H9 (cell line): ENCODE results near the gene ARMC2. TPM values are rescaled to one million over a fixed set of nuclear protein-coding genes. Genes with fewer than 3 reads are reported as not detected.

Experiments
- DNase-seq: peaks from one replicate; pipeline ENCODE4 v3.0.0-alpha.2; 2017
- H2AFZ ChIP-seq: one replicate; pipeline ENCODE4 v1.6.1; 2013; ENCODE audit warnings: mild to moderate bottlenecking, low read length, control low read depth, moderate library complexity
- H2AK5ac ChIP-seq: 2 replicates; pipeline ENCODE4 v1.6.1; 2013; ENCODE audit warnings: low read length, control low read depth, mixed read lengths; ENCODE audit not compliant: insufficient read length
- H2BK120ac ChIP-seq: one replicate; pipeline ENCODE4 v1.6.1; 2013; ENCODE audit warnings: low read depth, mild to moderate bottlenecking, low read length, control low read depth, inconsistent platforms; ENCODE audit not compliant: poor library complexity, severe bottlenecking
- H2BK12ac ChIP-seq: 2 replicates; pipeline ENCODE4 v1.6.1; 2013; ENCODE audit warnings: low read length, control low read depth, mixed read lengths, low read depth; ENCODE audit not compliant: insufficient read length
- H2BK15ac ChIP-seq: 2 replicates; pipeline ENCODE4 v1.6.1; 2013; ENCODE audit warnings: low read depth, low read length, control low read depth
- H2BK20ac ChIP-seq: one replicate; pipeline ENCODE4 v1.6.1; 2013; ENCODE audit warnings: low read depth, mild to moderate bottlenecking, low read length, control low read depth, inconsistent platforms; ENCODE audit not compliant: poor library complexity, severe bottlenecking
- H2BK5ac ChIP-seq: 2 replicates; pipeline ENCODE4 v1.6.1; 2013; ENCODE audit warnings: low read length, control low read depth, mixed read lengths; ENCODE audit not compliant: insufficient read length
- H3K14ac ChIP-seq: 2 replicates; pipeline ENCODE4 v1.6.1; 2013; ENCODE audit warnings: low read length, control low read depth; ENCODE audit not compliant: insufficient read depth
- H3K18ac ChIP-seq: 2 replicates; pipeline ENCODE4 v1.6.1; 2013; ENCODE audit warnings: low read depth, mild to moderate bottlenecking, mixed read lengths, low read length, control low read depth; ENCODE audit not compliant: insufficient read length
- H3K23ac ChIP-seq: 2 replicates; pipeline ENCODE4 v1.6.1; 2013; ENCODE audit warnings: low read length, control low read depth, mixed read lengths, low read depth; ENCODE audit not compliant: insufficient read length
- H3K23me2 ChIP-seq: 2 replicates; pipeline ENCODE4 v1.6.1; 2013; ENCODE audit warnings: low read depth, mild to moderate bottlenecking, mixed read lengths, low read length, control low read depth; ENCODE audit not compliant: insufficient read length, poor library complexity, severe bottlenecking
- H3K27ac ChIP-seq: 2 replicates; pipeline ENCODE4 v1.5.1; 2013; ENCODE audit warnings: low read length, control low read depth, mixed read lengths, low read depth; ENCODE audit not compliant: insufficient read length
- H3K27me3 ChIP-seq: 2 replicates; pipeline ENCODE4 v1.6.1; 2013; ENCODE audit warnings: low read length, control low read depth, inconsistent platforms; ENCODE audit not compliant: insufficient read depth
- H3K4ac ChIP-seq: 2 replicates; pipeline ENCODE4 v1.6.1; 2013; ENCODE audit warnings: low read depth, mild to moderate bottlenecking, control low read depth, inconsistent platforms, low read length, moderate library complexity
- H3K4me1 ChIP-seq: 2 replicates; pipeline ENCODE4 v1.6.1; 2013; ENCODE audit warnings: low read length, control low read depth, inconsistent platforms; ENCODE audit not compliant: insufficient read depth
- H3K4me2 ChIP-seq: 2 replicates; pipeline ENCODE4 v1.6.1; 2013; ENCODE audit warnings: low read length, control low read depth, mixed read lengths; ENCODE audit not compliant: insufficient read length, insufficient read depth
- H3K56ac ChIP-seq: 2 replicates; pipeline ENCODE4 v1.6.1; 2013; ENCODE audit warnings: low read depth, mild to moderate bottlenecking, mixed read lengths, low read length, control low read depth; ENCODE audit not compliant: insufficient read length
- H3K79me1 ChIP-seq: 2 replicates; pipeline ENCODE4 v1.6.1; 2013; ENCODE audit warnings: low read depth, mild to moderate bottlenecking, moderate library complexity, low read length, control low read depth, inconsistent platforms; ENCODE audit not compliant: insufficient read depth, poor library complexity, severe bottlenecking
- H3K79me2 ChIP-seq: 2 replicates; pipeline ENCODE4 v1.6.1; 2013; ENCODE audit warnings: low read length, control low read depth, inconsistent platforms; ENCODE audit not compliant: insufficient read depth
- H3K9ac ChIP-seq: 2 replicates; pipeline ENCODE4 v1.6.1; 2013; ENCODE audit warnings: low read length, control low read depth, mixed read lengths; ENCODE audit not compliant: insufficient read length; ENCODE audit errors: extremely low read depth
- H3K9me3 ChIP-seq: one replicate; pipeline ENCODE4 v1.6.1; 2013; ENCODE audit warnings: low read depth, low read length, inconsistent platforms; ENCODE audit not compliant: control insufficient read depth
- H3T11ph ChIP-seq: one replicate; pipeline ENCODE4 v1.6.1; 2013; ENCODE audit warnings: mild to moderate bottlenecking, low read length, control low read depth, inconsistent platforms
- H4K20me1 ChIP-seq: one replicate; pipeline ENCODE4 v1.6.1; 2013; ENCODE audit not compliant: control insufficient read depth, insufficient read length, insufficient read depth
- H4K5ac ChIP-seq: 2 replicates; pipeline ENCODE4 v1.6.1; 2013; ENCODE audit warnings: low read depth, mild to moderate bottlenecking, mixed read lengths, low read length, control low read depth; ENCODE audit not compliant: insufficient read length
- H4K8ac ChIP-seq: replicated peaks from 2 replicates; pipeline ENCODE4 v1.6.1; 2013; ENCODE audit warnings: low read length, control low read depth, mixed read lengths, low read depth; ENCODE audit not compliant: insufficient read length
- H4K91ac ChIP-seq: 2 replicates; pipeline ENCODE4 v1.6.1; 2013; ENCODE audit warnings: low read depth, mild to moderate bottlenecking, moderate library complexity, mixed read lengths, low read length, control low read depth; ENCODE audit not compliant: insufficient read length
- H3K27ac Mint-ChIP-seq, 3 experiments: 2 replicates in 2 of 3; 3 replicates in 1 of 3; pipeline ENCODE4 v1.8.0; 2020 to 2021; ENCODE audit warnings: mixed read lengths in 3 of 3, mild to moderate bottlenecking in 1 of 3, moderate library complexity in 1 of 3
- H3K27me3 Mint-ChIP-seq: 2 replicates; pipeline ENCODE4 v1.8.0; 2021; ENCODE audit warnings: low read depth, mild to moderate bottlenecking, moderate library complexity, mixed read lengths
- H3K36me3 Mint-ChIP-seq, 3 experiments: 2 replicates in 2 of 3; 3 replicates in 1 of 3; pipeline ENCODE4 v1.8.0; 2020 to 2021; ENCODE audit warnings: low read depth in 3 of 3, mixed read lengths in 3 of 3; ENCODE audit not compliant: insufficient read depth in 1 of 3
- H3K4me1 Mint-ChIP-seq, 2 experiments: 2 replicates each; pipeline ENCODE4 v1.8.0; 2020; ENCODE audit warnings: mixed read lengths in 2 of 2
- H3K4me3 Mint-ChIP-seq, 2 experiments: 2 replicates in 1 of 2; 3 replicates in 1 of 2; pipeline ENCODE4 v1.8.0; 2020 to 2021; ENCODE audit warnings: mild to moderate bottlenecking in 2 of 2, mixed read lengths in 2 of 2, moderate library complexity in 1 of 2
- H3K9me3 Mint-ChIP-seq, 2 experiments: 2 replicates in 1 of 2; 3 replicates in 1 of 2; pipeline ENCODE4 v1.8.0; 2020; ENCODE audit warnings: mild to moderate bottlenecking in 2 of 2, mixed read lengths in 2 of 2, moderate library complexity in 1 of 2
- WGBS: extraction: QIAGEN DNeasy Blood & Tissue Kit; methylation state at CpG from one replicate; pipeline ENCODE4 v1.1.7; 2013; ENCODE audit warnings: missing lambda C conversion rate, low lambda C conversion rate, mixed read lengths; ENCODE audit not compliant: insufficient read length; ENCODE audit errors: extremely low coverage; 5-methylcytosine and 5-hydroxymethylcytosine counted together
- total RNA-seq: library from RNA; stranded (reverse); gene quantifications from 2 replicates; pipeline ENCODE4 v1.2.1, GENCODE V29; 2021
- TF ChIP-seq, protein P1 (sequence below): fragments of 200-600 bp; sonication (generic); conservative IDR thresholded peaks from 3 replicates; pipeline ENCODE4 v1.8.0; 2021; ENCODE audit warnings: antibody characterized with exemption, mild to moderate bottlenecking

Gene ARMC2
- total RNA-seq, 1 experiment from 2014 or later = 2.8 TPM

DNA sequence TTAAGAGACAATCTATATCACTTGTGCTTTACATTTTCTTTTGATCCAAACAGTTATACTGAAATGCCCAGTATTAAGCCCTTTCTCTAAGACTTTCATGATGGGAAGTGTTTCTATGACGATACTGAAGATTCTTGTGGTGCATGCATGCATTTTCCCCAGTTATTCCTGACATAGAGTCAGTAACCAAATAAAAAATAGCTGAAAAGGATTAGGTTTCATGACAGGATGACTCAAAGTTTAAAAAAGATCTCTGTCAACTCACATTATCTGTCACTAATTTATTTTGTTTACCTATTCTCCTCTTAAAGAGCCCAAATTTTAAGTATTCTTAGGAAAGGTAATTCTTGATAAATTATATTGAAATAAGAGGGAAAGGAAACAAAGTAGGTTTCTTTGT lies 148.0 kb downstream of the ARMC2 start:
- Mint-ChIP-seq H3K4me1 (no peaks in the 10 kb centered on the region), H3K4me3 (no peak overlapping the region), H3K36me3 (peaks cover 2 to 51% (median 24%) of the 10 kb centered on the region in 3 experiments; a peak in 4 of 7 replicates), H3K27ac (no peak overlapping the region), H3K9me3 (no peaks in the 10 kb centered on the region), H3K27me3 (no peaks in the 10 kb centered on the region)
- no CpG with 5 or more reads among the region's 1 CpG for WGBS
- Histone ChIP-seq H2BK120ac (no peak overlapping the region), H3K4ac (no peak overlapping the region), H4K5ac (no peak overlapping the region), H3K27me3 (no peaks in the 10 kb centered on the region), H2BK5ac (no peak overlapping the region), H3K27ac (no peak overlapping the region), H2AFZ (no peak overlapping the region), H3K14ac (no peak overlapping the region), H3K4me1 (no peaks in the 10 kb centered on the region), H2BK20ac (no peak overlapping the region), H3K79me2 (no peaks in the 10 kb centered on the region), H3K56ac (no peak overlapping the region), H3K9me3 (no peaks in the 10 kb centered on the region), H3K9ac (no peak overlapping the region), H3K18ac (no peak overlapping the region), H3K23me2 (no peaks in the 10 kb centered on the region), H4K91ac (no peak overlapping the region), H4K8ac (no peak overlapping the region), H4K20me1 (no peaks in the 10 kb centered on the region), H3K4me2 (no peak overlapping the region), H2AK5ac (no peak overlapping the region), H2BK12ac (no peak overlapping the region), H3T11ph (no peak overlapping the region), H3K23ac (no peak overlapping the region), H2BK15ac (no peak overlapping the region), H3K79me1 (no peaks in the 10 kb centered on the region)
- DNase-seq = no peak
- TF ChIP-seq, protein P1, sequence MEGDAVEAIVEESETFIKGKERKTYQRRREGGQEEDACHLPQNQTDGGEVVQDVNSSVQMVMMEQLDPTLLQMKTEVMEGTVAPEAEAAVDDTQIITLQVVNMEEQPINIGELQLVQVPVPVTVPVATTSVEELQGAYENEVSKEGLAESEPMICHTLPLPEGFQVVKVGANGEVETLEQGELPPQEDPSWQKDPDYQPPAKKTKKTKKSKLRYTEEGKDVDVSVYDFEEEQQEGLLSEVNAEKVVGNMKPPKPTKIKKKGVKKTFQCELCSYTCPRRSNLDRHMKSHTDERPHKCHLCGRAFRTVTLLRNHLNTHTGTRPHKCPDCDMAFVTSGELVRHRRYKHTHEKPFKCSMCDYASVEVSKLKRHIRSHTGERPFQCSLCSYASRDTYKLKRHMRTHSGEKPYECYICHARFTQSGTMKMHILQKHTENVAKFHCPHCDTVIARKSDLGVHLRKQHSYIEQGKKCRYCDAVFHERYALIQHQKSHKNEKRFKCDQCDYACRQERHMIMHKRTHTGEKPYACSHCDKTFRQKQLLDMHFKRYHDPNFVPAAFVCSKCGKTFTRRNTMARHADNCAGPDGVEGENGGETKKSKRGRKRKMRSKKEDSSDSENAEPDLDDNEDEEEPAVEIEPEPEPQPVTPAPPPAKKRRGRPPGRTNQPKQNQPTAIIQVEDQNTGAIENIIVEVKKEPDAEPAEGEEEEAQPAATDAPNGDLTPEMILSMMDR = no peak
